SH-SY5Y (cell line): Measurements from ENCODE around the gene GRIFIN.

Source experiments
- GATA2 ChIP-seq: IDR thresholded peaks from 2 replicates; pipeline ENCODE4 v1.6.1; 2011; ENCODE audit warnings: mild to moderate bottlenecking, low read depth, low read length
- GATA3 ChIP-seq: IDR thresholded peaks from 2 replicates; pipeline ENCODE4 v1.6.1; 2011; ENCODE audit warnings: low read depth, mild to moderate bottlenecking, low read length, moderate library complexity

- TF ChIP-seq GATA2 (no peak), GATA3 (no peak)
These were observed 34.9 kb upstream of the GRIFIN start for GRCh38 chr7:2510909-2511768.
